GM19397 (cell line): ENCODE measurements around the gene ENSA.
"Not testable (repeated sequence)": the region's sequence is repeated elsewhere in the genome, so short reads cannot be mapped to it uniquely, and the experiment has no call there.

Experiments used
- ATAC-seq: cut with Tn5 transposase; IDR thresholded peaks from one replicate; pipeline ENCODE4 v1.9.1; 2021; ENCODE audit warnings: mild to moderate bottlenecking, moderate library complexity; ENCODE audit not compliant: unreplicated experiment

The ENSA gene

GRCh38 chr1:150629115-150629928, at the start of gene ENSA:
TSS of gene ENSA (minus strand) at chr1:150629612. CDS start at chr1:150629470, 142 bp downstream.
- peak; percentile 89 for ATAC-seq

- ATAC-seq = no peak
These were observed 49.6 kb upstream of the ENSA start for GRCh38 chr1:150678988-150679387.

GRCh38 chr1:150674881-150675280, 45.5 kb upstream of the ENSA start:
- no peak for ATAC-seq

- ATAC-seq = no peak
These were observed 33.9 kb upstream of the ENSA start for GRCh38 chr1:150663321-150663720.

GRCh38 chr1:150662811-150663210, 33.4 kb upstream of the ENSA start:
- ATAC-seq = no peak

GRCh38 chr1:150661156-150661555, 31.7 kb upstream of the ENSA start:
- ATAC-seq = no peak

GRCh38 chr1:150660584-150660983, 31.2 kb upstream of the ENSA start:
- ATAC-seq = no peak

- not testable (repeated sequence) for ATAC-seq
These were observed 27.7 kb upstream of the ENSA start for GRCh38 chr1:150657064-150657463.

GRCh38 chr1:150654635-150655034, 25.2 kb upstream of the ENSA start:
- ATAC-seq = not testable (repeated sequence)

GRCh38 chr1:150650193-150650592, 20.8 kb upstream of the ENSA start:
- no peak for ATAC-seq

GRCh38 chr1:150649441-150650075, 20.1 kb upstream of the ENSA start:
- ATAC-seq = no peak

- ATAC-seq = no peak
These were observed 12.9 kb upstream of the ENSA start for GRCh38 chr1:150642296-150642695.

- not testable (repeated sequence) for ATAC-seq
These were observed 11.9 kb upstream of the ENSA start for GRCh38 chr1:150641126-150641815.

- ATAC-seq = not testable (repeated sequence)
These were observed 9.0 kb upstream of the ENSA start for GRCh38 chr1:150638430-150638829.

- ATAC-seq = not testable (repeated sequence)
These were observed 5.6 kb upstream of the ENSA start for GRCh38 chr1:150634839-150635622.

- ATAC-seq = no peak
These were observed 672 bp downstream of the ENSA start for GRCh38 chr1:150628766-150629114.

GRCh38 chr1:150627826-150628410, 1.5 kb downstream of the ENSA start:
- no peak for ATAC-seq

- no peak for ATAC-seq
These were observed 3.3 kb downstream of the ENSA start for GRCh38 chr1:150626150-150626549.

- ATAC-seq = not testable (repeated sequence)
These were observed 4.9 kb downstream of the ENSA start for GRCh38 chr1:150624546-150624945.

- ATAC-seq = not testable (repeated sequence)
These were observed 5.3 kb downstream of the ENSA start for GRCh38 chr1:150624134-150624533.
